SK-N-SH treated with all-trans-retinoic acid at 6 μM for 48 hours (cell line): ENCODE data around the gene MINDY4B.
A peak's percentile ranks its signal among the peaks of the same experiment; 100 is the strongest.

Experiments used
- ATAC-seq: fragments of 200-7000 bp; cut with Tn5 transposase; 3 replicates; pipeline ENCODE4 v1.9.1; 2020; ENCODE audit warnings: mild to moderate bottlenecking, moderate library complexity
- ARNTL ChIP-seq: fragments of 450-650 bp; formaldehyde crosslinking; IDR thresholded peaks from 2 replicates; pipeline ENCODE4 v1.5.0; 2020; ENCODE audit warnings: low read depth, mild to moderate bottlenecking, moderate library complexity, borderline replicate concordance
- BACH2 ChIP-seq: fragments of 250-450 bp; sonication (Bioruptor Pico); IDR thresholded peaks from 2 replicates; pipeline ENCODE4 v1.9.0; 2021; ENCODE audit warnings: mild to moderate bottlenecking, borderline replicate concordance
- CSDC2 ChIP-seq: fragments of 250-450 bp; sonication (Bioruptor Pico); IDR thresholded peaks from 2 replicates; pipeline ENCODE4 v1.5.0; 2020; ENCODE audit warnings: mild to moderate bottlenecking, moderate library complexity
- ESRRG ChIP-seq: fragments of 250-450 bp; sonication (Bioruptor Pico); IDR thresholded peaks from 2 replicates; pipeline ENCODE4 v1.6.1; 2021; ENCODE audit warnings: mild to moderate bottlenecking
- GLIS3 ChIP-seq: fragments of 250-450 bp; sonication (Bioruptor Pico); IDR thresholded peaks from 2 replicates; pipeline ENCODE4 v1.5.0; 2020; ENCODE audit warnings: mild to moderate bottlenecking, moderate library complexity
- ISL1 ChIP-seq: fragments of 250-450 bp; sonication (Bioruptor Pico); IDR thresholded peaks from 2 replicates; pipeline ENCODE4 v2.1.2; 2022; ENCODE audit warnings: mild to moderate bottlenecking, moderate library complexity
- OSR1 ChIP-seq: fragments of 250-450 bp; sonication (Bioruptor Pico); IDR thresholded peaks from 2 replicates; pipeline ENCODE4 v1.8.0; 2022; ENCODE audit warnings: moderate library complexity, mild to moderate bottlenecking, inconsistent platforms
- PATZ1 ChIP-seq: fragments of 250-450 bp; sonication (Bioruptor Pico); IDR thresholded peaks from 2 replicates; pipeline ENCODE4 v1.8.0; 2020; ENCODE audit warnings: mild to moderate bottlenecking, moderate library complexity, borderline replicate concordance
- POU6F1 ChIP-seq: fragments of 250-450 bp; sonication (Bioruptor Pico); IDR thresholded peaks from 2 replicates; pipeline ENCODE4 v1.8.0; 2021; ENCODE audit warnings: low read depth, mild to moderate bottlenecking, moderate library complexity, borderline replicate concordance
- PPARA ChIP-seq: fragments of 250-450 bp; sonication (Bioruptor Pico); IDR thresholded peaks from 2 replicates; pipeline ENCODE4 v1.5.0; 2020; ENCODE audit warnings: mild to moderate bottlenecking, borderline replicate concordance
- RARB ChIP-seq: fragments of 250-450 bp; sonication (Bioruptor Pico); IDR thresholded peaks from 2 replicates; pipeline ENCODE4 v1.8.0; 2021; ENCODE audit warnings: mild to moderate bottlenecking, moderate library complexity
- SNAI2 ChIP-seq: fragments of 250-450 bp; sonication (Bioruptor Pico); IDR thresholded peaks from 2 replicates; pipeline ENCODE4 v1.5.0; 2020; ENCODE audit warnings: mild to moderate bottlenecking, moderate library complexity
- TCF4 ChIP-seq: fragments of 250-450 bp; sonication (Bioruptor Pico); IDR thresholded peaks from 2 replicates; pipeline ENCODE4 v1.8.0; 2021; ENCODE audit warnings: mild to moderate bottlenecking, moderate library complexity, borderline replicate concordance
- TOX ChIP-seq: fragments of 250-450 bp; sonication (Bioruptor Pico); IDR thresholded peaks from 2 replicates; pipeline ENCODE4 v1.8.0; 2021; ENCODE audit warnings: mild to moderate bottlenecking, moderate library complexity, borderline replicate concordance
- TSHZ2 ChIP-seq: fragments of 250-450 bp; sonication (Bioruptor Pico); IDR thresholded peaks from 2 replicates; pipeline ENCODE4 v1.5.0; 2020; ENCODE audit warnings: mild to moderate bottlenecking, moderate library complexity
- ZC3H10 ChIP-seq: fragments of 250-450 bp; sonication (Bioruptor Pico); IDR thresholded peaks from 2 replicates; pipeline ENCODE4 v1.5.1; 2021; ENCODE audit warnings: mild to moderate bottlenecking, moderate library complexity
- ZFP3 ChIP-seq: fragments of 250-450 bp; sonication (Bioruptor Pico); IDR thresholded peaks from 2 replicates; pipeline ENCODE4 v1.5.0; 2020; ENCODE audit warnings: mild to moderate bottlenecking, moderate library complexity
- ZFP30 ChIP-seq: fragments of 450-650 bp; formaldehyde crosslinking; IDR thresholded peaks from 2 replicates; pipeline ENCODE4 v1.5.0; 2022; ENCODE audit warnings: mild to moderate bottlenecking, moderate library complexity
- ZNF565 ChIP-seq: fragments of 450-650 bp; formaldehyde crosslinking; conservative IDR thresholded peaks from 2 replicates; pipeline ENCODE4 v1.5.0; 2020; ENCODE audit warnings: low read depth, mild to moderate bottlenecking, moderate library complexity
- ZNF70 ChIP-seq: fragments of 450-650 bp; formaldehyde crosslinking; IDR thresholded peaks from 2 replicates; pipeline ENCODE4 v1.5.0; 2020; ENCODE audit warnings: mild to moderate bottlenecking, moderate library complexity
- ZNF8 ChIP-seq: fragments of 450-650 bp; formaldehyde crosslinking; IDR thresholded peaks from 2 replicates; pipeline ENCODE4 v1.5.0; 2020; ENCODE audit warnings: mild to moderate bottlenecking, moderate library complexity
- TF ChIP-seq, protein P1 (sequence below): fragments of 250-450 bp; sonication (Bioruptor Pico); IDR thresholded peaks from 2 replicates; pipeline ENCODE4 v1.5.1; 2021; ENCODE audit warnings: mild to moderate bottlenecking, moderate library complexity
- TF ChIP-seq, protein P2 (sequence below): fragments of 250-450 bp; sonication (Bioruptor Pico); IDR thresholded peaks from 2 replicates; pipeline ENCODE4 v1.5.1; 2020; ENCODE audit warnings: low read depth, mild to moderate bottlenecking, moderate library complexity

Gene MINDY4B

DNA sequence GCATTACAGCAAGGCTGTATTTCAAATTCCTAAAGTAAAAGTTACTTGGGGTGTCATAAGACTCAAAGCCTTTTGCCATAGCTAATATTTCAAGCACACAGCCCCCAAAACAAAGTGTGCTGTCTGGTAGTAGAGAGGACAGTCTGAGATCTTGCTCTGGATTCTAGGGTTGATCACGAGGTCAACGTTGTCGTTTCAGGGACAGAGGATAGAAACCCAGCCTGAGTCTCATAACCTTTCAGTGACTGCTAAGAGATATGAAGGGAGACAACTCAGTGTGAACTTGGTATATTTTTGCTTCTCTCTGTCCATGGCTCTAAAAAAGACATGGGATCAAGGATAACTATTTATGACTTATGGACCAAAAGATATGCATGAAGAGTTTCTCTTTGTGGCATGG lies 25.6 kb upstream of the MINDY4B start:
- ATAC-seq, result no peak
- TF ChIP-seq ISL1 (CRISPR knock-in tag) (no peak), ZFP3 (CRISPR knock-in tag) (no peak), SNAI2 (CRISPR knock-in tag) (no peak), PATZ1 (no peak), RARB (CRISPR knock-in tag) (no peak), CSDC2 (CRISPR knock-in tag) (no peak), GLIS3 (CRISPR knock-in tag) (no peak), ARNTL (CRISPR knock-in tag) (no peak), ESRRG (CRISPR knock-in tag) (no peak), ZFP30 (CRISPR knock-in tag) (no peak), ZNF565 (no peak), OSR1 (no peak)
- TF ChIP-seq, protein P1, sequence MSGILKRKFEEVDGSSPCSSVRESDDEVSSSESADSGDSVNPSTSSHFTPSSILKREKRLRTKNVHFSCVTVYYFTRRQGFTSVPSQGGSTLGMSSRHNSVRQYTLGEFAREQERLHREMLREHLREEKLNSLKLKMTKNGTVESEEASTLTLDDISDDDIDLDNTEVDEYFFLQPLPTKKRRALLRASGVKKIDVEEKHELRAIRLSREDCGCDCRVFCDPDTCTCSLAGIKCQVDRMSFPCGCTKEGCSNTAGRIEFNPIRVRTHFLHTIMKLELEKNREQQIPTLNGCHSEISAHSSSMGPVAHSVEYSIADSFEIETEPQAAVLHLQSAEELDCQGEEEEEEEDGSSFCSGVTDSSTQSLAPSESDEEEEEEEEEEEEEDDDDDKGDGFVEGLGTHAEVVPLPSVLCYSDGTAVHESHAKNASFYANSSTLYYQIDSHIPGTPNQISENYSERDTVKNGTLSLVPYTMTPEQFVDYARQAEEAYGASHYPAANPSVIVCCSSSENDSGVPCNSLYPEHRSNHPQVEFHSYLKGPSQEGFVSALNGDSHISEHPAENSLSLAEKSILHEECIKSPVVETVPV, result no peak

DNA sequence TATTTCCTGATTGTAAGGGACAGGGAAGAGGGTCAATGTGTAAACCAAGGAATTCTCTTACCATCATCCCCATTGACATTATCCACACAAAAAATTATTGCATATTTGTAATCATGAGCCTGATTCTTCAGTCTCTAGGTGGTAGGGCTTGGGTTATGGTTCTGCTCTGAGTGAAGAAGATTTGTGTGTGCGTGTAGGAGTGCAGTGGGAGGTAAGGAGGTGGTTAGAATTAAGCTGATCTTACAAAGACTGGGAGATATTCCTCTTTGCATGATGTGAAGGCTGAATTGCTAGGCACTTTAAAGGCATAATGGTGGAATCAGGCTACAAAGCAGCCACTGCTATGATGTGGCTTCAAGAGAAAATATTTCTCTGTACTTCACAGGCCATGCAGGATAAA lies 23.0 kb upstream of the MINDY4B start:
- no peak for TF ChIP-seq TCF4 (CRISPR knock-in tag)
- TF ChIP-seq TSHZ2, result no peak
- TF ChIP-seq CSDC2 (CRISPR knock-in tag), result no peak
- no peak for TF ChIP-seq TOX (CRISPR knock-in tag)
- TF ChIP-seq ZNF565, result no peak
- no peak for TF ChIP-seq ESRRG (CRISPR knock-in tag)
- TF ChIP-seq ARNTL (CRISPR knock-in tag), result no peak
- no peak for TF ChIP-seq ZNF8
- TF ChIP-seq PPARA (CRISPR knock-in tag), result no peak
- TF ChIP-seq, protein P1, result no peak
- ATAC-seq, result no peak

DNA sequence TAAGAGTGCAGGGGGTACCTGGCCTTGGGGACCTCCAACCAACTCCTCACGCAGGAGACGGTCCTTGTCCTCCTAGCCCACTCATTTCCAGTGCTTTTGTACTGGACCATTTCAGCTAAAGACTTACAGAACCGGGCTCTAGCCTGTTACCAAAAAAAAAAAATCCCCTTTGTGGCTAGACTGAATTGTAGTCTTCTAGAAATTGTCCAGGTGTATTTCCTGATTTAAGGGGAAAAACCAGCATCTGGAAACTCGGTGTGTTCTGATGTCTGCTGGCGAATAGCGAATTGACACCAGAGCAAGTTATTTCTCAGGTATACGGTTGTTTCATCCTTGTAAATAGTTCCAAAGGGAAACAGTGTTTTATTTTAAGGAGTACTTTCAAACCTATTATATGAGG lies 21.1 kb upstream of the MINDY4B start:
- TF ChIP-seq PPARA (CRISPR knock-in tag) (no peak), ZNF70 (CRISPR knock-in tag) (no peak), OSR1 (no peak), ESRRG (CRISPR knock-in tag) (no peak), TCF4 (CRISPR knock-in tag) (no peak), ZNF565 (no peak), GLIS3 (CRISPR knock-in tag) (no peak)
- no peak for ATAC-seq

- TF ChIP-seq PPARA (CRISPR knock-in tag) (no peak), ISL1 (CRISPR knock-in tag) (no peak), TCF4 (CRISPR knock-in tag) (no peak), ZNF565 (no peak), CSDC2 (CRISPR knock-in tag) (no peak), ZFP30 (CRISPR knock-in tag) (no peak), OSR1 (no peak), POU6F1 (no peak), ZC3H10 (CRISPR knock-in tag) (no peak), GLIS3 (CRISPR knock-in tag) (no peak), RARB (CRISPR knock-in tag) (no peak), SNAI2 (CRISPR knock-in tag) (no peak), BACH2 (CRISPR knock-in tag) (no peak), TOX (CRISPR knock-in tag) (no peak)
- TF ChIP-seq, protein P2, sequence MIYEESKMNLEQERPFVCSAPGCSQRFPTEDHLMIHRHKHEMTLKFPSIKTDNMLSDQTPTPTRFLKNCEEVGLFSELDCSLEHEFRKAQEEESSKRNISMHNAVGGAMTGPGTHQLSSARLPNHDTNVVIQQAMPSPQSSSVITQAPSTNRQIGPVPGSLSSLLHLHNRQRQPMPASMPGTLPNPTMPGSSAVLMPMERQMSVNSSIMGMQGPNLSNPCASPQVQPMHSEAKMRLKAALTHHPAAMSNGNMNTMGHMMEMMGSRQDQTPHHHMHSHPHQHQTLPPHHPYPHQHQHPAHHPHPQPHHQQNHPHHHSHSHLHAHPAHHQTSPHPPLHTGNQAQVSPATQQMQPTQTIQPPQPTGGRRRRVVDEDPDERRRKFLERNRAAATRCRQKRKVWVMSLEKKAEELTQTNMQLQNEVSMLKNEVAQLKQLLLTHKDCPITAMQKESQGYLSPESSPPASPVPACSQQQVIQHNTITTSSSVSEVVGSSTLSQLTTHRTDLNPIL (CRISPR knock-in tag), result no peak
- TF ChIP-seq, all 23 proteins: peak for 0
- peak; percentile 74 for ATAC-seq
Observed at GRCh38 chr3:150925751-150926201, 20.5 kb upstream of the MINDY4B start.
